Panc1 (cell line): ENCODE measurements around the gene CHRD. TPM values are rescaled to one million over a fixed set of nuclear protein-coding genes. Genes with fewer than 3 reads are reported as not detected.

ENCODE experiments used
- ATAC-seq: fragments of 200-7000 bp; cut with Tn5 transposase; 2 replicates; pipeline ENCODE4 v1.9.1; 2020; ENCODE audit warnings: mild to moderate bottlenecking, moderate library complexity
- BruUV-seq: library from RNA; stranded (reverse); fragments of 400-500 nt; replicated peaks from 2 replicates; lab custom pipeline; 2021; lab: Mats Ljungman, UMichigan
- CTCF ChIA-PET: fragments of 300-600 bp; sonication (Branson Sonifier 250); formaldehyde crosslinking; loops from one replicate; lab custom pipeline; 2022; ENCODE audit warnings: antibody characterized with exemption; lab: Charles Lee
- POLR2A ChIA-PET: fragments of 300-600 bp; sonication (Branson Sonifier 250); formaldehyde crosslinking; loops from one replicate; lab custom pipeline; 2022; ENCODE audit warnings: antibody characterized with exemption; lab: Charles Lee
- DNase-seq: peaks from one replicate; pipeline ENCODE4 v3.0.0-alpha.2; 2010; ENCODE audit warnings: low read depth, low spot score
- H3K27ac ChIP-seq: 2 replicates; pipeline ENCODE4 v1.5.1; 2011; ENCODE audit warnings: mild to moderate bottlenecking, low read length, inconsistent platforms
- H3K27me3 ChIP-seq: fragments of 200-500 bp; sonication (Bioruptor generic); 2 replicates; pipeline ENCODE4 v1.6.0; 2014; ENCODE audit warnings: low read length, inconsistent platforms; ENCODE audit not compliant: control insufficient read depth, insufficient read depth
- H3K36me3 ChIP-seq: fragments of 200-500 bp; sonication (Bioruptor generic); 2 replicates; pipeline ENCODE4 v1.5.1; 2014; ENCODE audit warnings: inconsistent platforms, mild to moderate bottlenecking, low read length, moderate library complexity; ENCODE audit not compliant: control insufficient read depth, insufficient read depth
- H3K4me1 ChIP-seq: 2 replicates; pipeline ENCODE4 v1.5.1; 2011; ENCODE audit warnings: inconsistent platforms, mild to moderate bottlenecking, low read length, moderate library complexity; ENCODE audit not compliant: control insufficient read depth, insufficient read depth
- H3K4me3 ChIP-seq, 2 experiments: 2 replicates each; pipeline ENCODE4 v1.5.1; 2011 to 2012; ENCODE audit warnings: low read depth in 2 of 2, low read length in 2 of 2, mild to moderate bottlenecking in 2 of 2, inconsistent platforms in 1 of 2, moderate library complexity in 1 of 2
- H3K9me3 ChIP-seq: fragments of 200-500 bp; sonication (Bioruptor generic); 2 replicates; pipeline ENCODE4 v1.5.1; 2014; ENCODE audit warnings: low read depth, mild to moderate bottlenecking, inconsistent platforms, low read length, moderate library complexity; ENCODE audit not compliant: control insufficient read depth, insufficient read depth
- CTCF ChIP-seq: fragments of 450-650 bp; IDR thresholded peaks from 2 replicates; pipeline ENCODE4 v1.5.1; 2017; ENCODE audit warnings: mild to moderate bottlenecking
- POLR2AphosphoS5 ChIP-seq: IDR thresholded peaks from 2 replicates; pipeline ENCODE4 v1.6.1; 2012; ENCODE audit warnings: mild to moderate bottlenecking, low read depth, low read length, moderate library complexity
- REST ChIP-seq, 2 experiments: IDR thresholded peaks; 2 replicates each; pipeline ENCODE4 v1.6.1; 2011 to 2012; ENCODE audit warnings: low read depth in 2 of 2, control low read depth in 1 of 2, low read length in 1 of 2, mild to moderate bottlenecking in 1 of 2, moderate library complexity in 1 of 2; ENCODE audit not compliant: insufficient read depth in 1 of 2
- SIN3A ChIP-seq: IDR thresholded peaks from 2 replicates; pipeline ENCODE4 v1.6.1; 2012; ENCODE audit warnings: low read depth, mild to moderate bottlenecking, low read length, moderate library complexity, borderline replicate concordance; ENCODE audit not compliant: insufficient read depth
- TCF7L2 ChIP-seq: IDR thresholded peaks from 2 replicates; pipeline ENCODE4 v1.6.1; 2011; ENCODE audit warnings: mild to moderate bottlenecking, low read depth, low read length, inconsistent platforms
- in situ Hi-C: cut with HindIII; loops from 2 replicates; pipeline ENCODE4 v1.10.0; 2016; ENCODE audit warnings: low sequenced_read_pairs, low pct_unique_long_range_greater_than_20kb
- intact Hi-C: fragments of 100-400 bp; cut with micrococcal nuclease; formaldehyde crosslinking; loops from one replicate; pipeline ENCODE4 v1.10.0; 2022; ENCODE audit not compliant: unreplicated experiment
- total RNA-seq: library from RNA; stranded (reverse); gene quantifications from one replicate; pipeline ENCODE4 v1.2.1, GENCODE V29; 2021; ENCODE audit not compliant: unreplicated experiment

Gene CHRD
- total RNA-seq, 1 experiment from 2014 or later: 1.4 TPM

GRCh38 chr3:184334470-184335158 lies 45.2 kb upstream of the CHRD start:
- H3K9me3 ChIP-seq: no peaks in the 10 kb centered on the region
- peaks cover 14% of the 10 kb centered on the region; the same call in 1 of the 2 replicates for H3K36me3 ChIP-seq
- no TSS peak for BruUV-seq
- intact Hi-C loops: no loop called here
- H3K27me3 ChIP-seq: no peaks in the 10 kb centered on the region
- ATAC-seq (peak; percentile 44), DNase-seq (peak; percentile 87)
- H3K27ac ChIP-seq: peak overlapping the region; percentile 82; the same call in 1 of the 2 replicates
- H3K4me3 ChIP-seq: no peak overlapping the region
- ChIA-PET POLR2A (no interaction called here), CTCF (no interaction called here)
- peaks cover 58% of the 10 kb centered on the region for H3K4me1 ChIP-seq
- no peak for TF ChIP-seq TCF7L2
- TF ChIP-seq POLR2AphosphoS5: no peak
- no peak for TF ChIP-seq REST (IDR thresholded peaks at IDR 0.05; ENCODE audit: insufficient read depth in 1 of 2, low read depth in 2 of 2, low read length in 1 of 2)
- no peak for TF ChIP-seq CTCF
- no peak for TF ChIP-seq SIN3A
- in situ Hi-C loops: no loop called here

- BruUV-seq: no TSS peak
- in situ Hi-C loops: no loop called here
- H3K27ac ChIP-seq: peak overlapping the region; percentile 82
- ChIA-PET POLR2A (no interaction called here), CTCF (no interaction called here)
- no peaks in the 10 kb centered on the region for H3K9me3 ChIP-seq
- DNase-seq: no peak
- peak overlapping the region; percentile 53 to 80 for H3K4me3 ChIP-seq
- TF ChIP-seq TCF7L2: no peak
- TF ChIP-seq CTCF: no peak
- no peak for TF ChIP-seq POLR2AphosphoS5
- no peak for TF ChIP-seq SIN3A
- TF ChIP-seq REST (IDR thresholded peaks at IDR 0.05; ENCODE audit: insufficient read depth in 1 of 2, low read depth in 2 of 2, low read length in 1 of 2): no peak
- intact Hi-C loops: no loop called here
- H3K4me1 ChIP-seq: peaks cover 58% of the 10 kb centered on the region
- ATAC-seq: peak; percentile 47
- 0 out of 2 replicates have a peak, but pooled peaks cover 11% of the 10 kb centered on the region for H3K36me3 ChIP-seq
- no peaks in the 10 kb centered on the region for H3K27me3 ChIP-seq
Observed at GRCh38 chr3:184335291-184335660, 44.6 kb upstream of the CHRD start.
